Osteocyte (in vitro differentiated cells): ENCODE measurements around the gene PTPRN2. TPM values are rescaled to one million over a fixed set of nuclear protein-coding genes. Genes with fewer than 3 reads are reported as not detected.

Source experiments
- DNase-seq: peaks from one replicate; pipeline ENCODE4 v3.0.0; 2021; ENCODE audit warnings: mixed read lengths; ENCODE audit not compliant: unreplicated experiment; ENCODE audit errors: extremely low spot score
- H3K27ac Mint-ChIP-seq: one replicate; pipeline ENCODE4 v1.8.0; 2021; ENCODE audit warnings: mild to moderate bottlenecking, mixed read lengths; ENCODE audit not compliant: unreplicated experiment
- H3K27me3 Mint-ChIP-seq: one replicate; pipeline ENCODE4 v1.8.0; 2021; ENCODE audit warnings: mixed read lengths; ENCODE audit not compliant: unreplicated experiment
- H3K36me3 Mint-ChIP-seq: one replicate; pipeline ENCODE4 v1.8.0; 2021; ENCODE audit warnings: mixed read lengths; ENCODE audit not compliant: unreplicated experiment
- H3K4me1 Mint-ChIP-seq: one replicate; pipeline ENCODE4 v1.8.0; 2021; ENCODE audit warnings: mixed read lengths; ENCODE audit not compliant: unreplicated experiment
- H3K4me3 Mint-ChIP-seq: one replicate; pipeline ENCODE4 v1.8.0; 2021; ENCODE audit warnings: mild to moderate bottlenecking, moderate library complexity, mixed read lengths; ENCODE audit not compliant: unreplicated experiment
- H3K9me3 Mint-ChIP-seq: one replicate; pipeline ENCODE4 v1.8.0; 2021; ENCODE audit warnings: mixed read lengths; ENCODE audit not compliant: unreplicated experiment
- total RNA-seq: library from RNA; stranded (reverse); gene quantifications from 2 replicates; pipeline ENCODE4 v1.2.1, GENCODE V29; 2021
- TF ChIP-seq, protein P1 (sequence below): fragments of 200-600 bp; sonication (generic); IDR thresholded peaks from 2 replicates; pipeline ENCODE4 v1.5.0; 2021; ENCODE audit warnings: antibody characterized with exemption, mild to moderate bottlenecking, moderate library complexity

Gene PTPRN2
- total RNA-seq, 1 donor from 2014 or later = 0.59 TPM

GRCh38 chr7:158272091-158272490 lies 315.5 kb downstream of the PTPRN2 start:
- Mint-ChIP-seq H3K27me3 (no peaks in the 10 kb centered on the region), H3K4me1 (no peaks in the 10 kb centered on the region), H3K9me3 (peaks cover 14% of the 10 kb centered on the region), H3K4me3 (no peak overlapping the region), H3K27ac (no peak overlapping the region), H3K36me3 (no peaks in the 10 kb centered on the region)
- peak; percentile 80 for DNase-seq
- TF ChIP-seq, protein P1, sequence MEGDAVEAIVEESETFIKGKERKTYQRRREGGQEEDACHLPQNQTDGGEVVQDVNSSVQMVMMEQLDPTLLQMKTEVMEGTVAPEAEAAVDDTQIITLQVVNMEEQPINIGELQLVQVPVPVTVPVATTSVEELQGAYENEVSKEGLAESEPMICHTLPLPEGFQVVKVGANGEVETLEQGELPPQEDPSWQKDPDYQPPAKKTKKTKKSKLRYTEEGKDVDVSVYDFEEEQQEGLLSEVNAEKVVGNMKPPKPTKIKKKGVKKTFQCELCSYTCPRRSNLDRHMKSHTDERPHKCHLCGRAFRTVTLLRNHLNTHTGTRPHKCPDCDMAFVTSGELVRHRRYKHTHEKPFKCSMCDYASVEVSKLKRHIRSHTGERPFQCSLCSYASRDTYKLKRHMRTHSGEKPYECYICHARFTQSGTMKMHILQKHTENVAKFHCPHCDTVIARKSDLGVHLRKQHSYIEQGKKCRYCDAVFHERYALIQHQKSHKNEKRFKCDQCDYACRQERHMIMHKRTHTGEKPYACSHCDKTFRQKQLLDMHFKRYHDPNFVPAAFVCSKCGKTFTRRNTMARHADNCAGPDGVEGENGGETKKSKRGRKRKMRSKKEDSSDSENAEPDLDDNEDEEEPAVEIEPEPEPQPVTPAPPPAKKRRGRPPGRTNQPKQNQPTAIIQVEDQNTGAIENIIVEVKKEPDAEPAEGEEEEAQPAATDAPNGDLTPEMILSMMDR = no peak

- H3K36me3 Mint-ChIP-seq = no peaks in the 10 kb centered on the region
These were observed 316.0 kb downstream of the PTPRN2 start for GRCh38 chr7:158271646-158272045.

GRCh38 chr7:158270856-158271413 lies 316.7 kb downstream of the PTPRN2 start:
- H3K4me1 Mint-ChIP-seq = no peaks in the 10 kb centered on the region
- H3K9me3 Mint-ChIP-seq = peaks cover 14% of the 10 kb centered on the region
- no peaks in the 10 kb centered on the region for H3K36me3 Mint-ChIP-seq
- H3K27ac Mint-ChIP-seq = no peak overlapping the region
- no peaks in the 10 kb centered on the region for H3K27me3 Mint-ChIP-seq
- DNase-seq = peak; percentile 25
- TF ChIP-seq, protein P1 = no peak
- no peak overlapping the region for H3K4me3 Mint-ChIP-seq

More at GRCh38 chr7:158271646-158272045, 316.0 kb downstream of the PTPRN2 start:
- Mint-ChIP-seq H3K9me3 (peaks cover 14% of the 10 kb centered on the region), H3K27me3 (no peaks in the 10 kb centered on the region), H3K4me3 (no peak overlapping the region), H3K4me1 (no peaks in the 10 kb centered on the region), H3K27ac (no peak overlapping the region)
- DNase-seq = peak; percentile 70
- TF ChIP-seq, protein P1 = no peak

DNA sequence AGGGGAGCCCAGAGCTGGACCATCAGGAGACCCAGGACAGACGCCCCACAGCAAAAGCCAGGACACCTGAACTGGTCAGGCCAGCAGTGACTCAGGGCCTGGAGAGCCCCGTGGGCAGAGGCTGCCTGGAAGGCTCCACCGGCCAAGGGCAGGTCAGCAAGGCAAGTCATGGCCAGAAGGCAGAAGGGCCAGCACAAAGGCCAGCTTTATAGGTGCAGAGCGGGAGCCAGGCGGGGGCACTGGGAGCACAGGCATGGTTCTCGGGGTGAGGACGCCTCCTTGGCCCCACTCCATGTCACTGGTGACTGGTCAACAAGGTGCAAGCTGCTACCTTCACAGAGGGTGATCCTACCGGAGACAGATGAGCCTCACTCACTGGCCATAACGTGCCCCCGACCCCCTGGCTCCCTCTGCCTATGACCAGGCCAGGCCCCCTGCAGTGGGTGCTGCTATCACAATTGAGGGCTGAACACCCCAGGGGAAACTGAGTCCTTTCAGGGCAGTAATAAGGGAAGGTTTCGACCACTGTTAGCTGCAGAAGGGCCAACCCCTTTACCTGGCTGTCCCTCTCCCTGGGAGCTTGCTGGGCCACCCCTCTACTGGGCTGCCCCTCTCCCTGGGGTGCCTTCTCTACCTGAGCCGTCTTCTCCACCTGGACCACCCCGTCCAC lies 317.4 kb downstream of the PTPRN2 start:
- no peaks in the 10 kb centered on the region for H3K36me3 Mint-ChIP-seq

More for the DNA sequence above, 317.4 kb downstream of the PTPRN2 start:
- peak; percentile 71 for DNase-seq
- TF ChIP-seq, protein P1 = no peak
- H3K27me3 Mint-ChIP-seq = no peaks in the 10 kb centered on the region
- H3K4me3 Mint-ChIP-seq = no peak overlapping the region
- peaks cover 14% of the 10 kb centered on the region for H3K9me3 Mint-ChIP-seq
- H3K27ac Mint-ChIP-seq = no peak overlapping the region
- no peaks in the 10 kb centered on the region for H3K4me1 Mint-ChIP-seq
